OCI-LY1 (cell line): ENCODE results near the gene C17orf114.

Source experiments
- H2AFZ ChIP-seq: fragments of 200-600 bp; sonication (generic), shearing (Covaris generic); 2 replicates; pipeline ENCODE4 v1.6.0; 2014; ENCODE audit warnings: antibody characterized with exemption, mild to moderate bottlenecking, low read length
- H3F3A ChIP-seq: fragments of 200-600 bp; sonication (generic), shearing (Covaris generic); 2 replicates; pipeline ENCODE4 v1.6.0; 2014; ENCODE audit warnings: mild to moderate bottlenecking, antibody characterized with exemption, low read length, moderate library complexity; ENCODE audit not compliant: insufficient read depth
- H3K27ac ChIP-seq: fragments of 200-600 bp; sonication (generic); 2 replicates; pipeline ENCODE4 v1.5.1; 2014; ENCODE audit warnings: low read length, mixed run types, mild to moderate bottlenecking, low read depth; ENCODE audit not compliant: poor library complexity, severe bottlenecking
- H3K27me3 ChIP-seq: fragments of 200-600 bp; sonication (generic); 2 replicates; pipeline ENCODE4 v1.6.0; 2014; ENCODE audit warnings: antibody characterized with exemption, mild to moderate bottlenecking, low read length, moderate library complexity; ENCODE audit not compliant: insufficient read depth
- H3K36me3 ChIP-seq: fragments of 200-600 bp; sonication (generic); 2 replicates; pipeline ENCODE4 v1.6.1; 2014; ENCODE audit warnings: mild to moderate bottlenecking, antibody characterized with exemption, low read length, moderate library complexity, mixed read lengths; ENCODE audit not compliant: insufficient read depth
- H3K4me1 ChIP-seq: fragments of 200-600 bp; sonication (generic); 2 replicates; pipeline ENCODE4 v1.5.1; 2014; ENCODE audit warnings: mild to moderate bottlenecking, low read length, moderate library complexity; ENCODE audit not compliant: insufficient read depth, severe bottlenecking
- H3K4me2 ChIP-seq: fragments of 200-600 bp; sonication (generic), shearing (Covaris generic); 2 replicates; pipeline ENCODE4 v1.6.1; 2014; ENCODE audit warnings: low read length
- H3K4me3 ChIP-seq: fragments of 200-600 bp; sonication (generic); 2 replicates; pipeline ENCODE4 v1.5.1; 2014; ENCODE audit warnings: low read length, low read depth, mild to moderate bottlenecking, mixed read lengths; ENCODE audit not compliant: poor library complexity, severe bottlenecking
- H3K79me2 ChIP-seq: fragments of 200-600 bp; shearing (Covaris generic); 2 replicates; pipeline ENCODE4 v1.6.1; 2016; ENCODE audit warnings: mixed run types, low read length, mixed read lengths; ENCODE audit not compliant: insufficient read depth
- H3K9ac ChIP-seq: fragments of 200-600 bp; sonication (generic), shearing (Covaris generic); 2 replicates; pipeline ENCODE4 v1.6.1; 2014; ENCODE audit warnings: mild to moderate bottlenecking, low read length, mixed read lengths
- H3K9me2 ChIP-seq: fragments of 200-600 bp; sonication (generic), shearing (Covaris generic); 2 replicates; pipeline ENCODE4 v1.6.1; 2014; ENCODE audit warnings: low read depth, mild to moderate bottlenecking, low read length, mixed read lengths
- H3K9me3 ChIP-seq: fragments of 200-600 bp; shearing (Covaris generic); 2 replicates; pipeline ENCODE4 v1.6.1; 2014; ENCODE audit warnings: low read length, mixed read lengths
- H4K20me1 ChIP-seq: fragments of 200-600 bp; sonication (generic), shearing (Covaris generic); 2 replicates; pipeline ENCODE4 v1.6.0; 2016; ENCODE audit warnings: mild to moderate bottlenecking, low read length; ENCODE audit not compliant: insufficient read depth
- EZH2 ChIP-seq: fragments of 200-600 bp; sonication (generic), shearing (Covaris generic); IDR thresholded peaks from 2 replicates; pipeline ENCODE4 v1.8.0; 2017; ENCODE audit warnings: borderline replicate concordance, mixed run types, mild to moderate bottlenecking, antibody characterized with exemption, low read length, moderate library complexity, mixed read lengths
- TF ChIP-seq, protein P1 (sequence below): fragments of 200-600 bp; sonication (generic), shearing (Covaris generic); IDR thresholded peaks from 2 replicates; pipeline ENCODE4 v1.5.1; 2017; ENCODE audit warnings: mild to moderate bottlenecking, antibody characterized with exemption, low read length, moderate library complexity, mixed read lengths

Gene C17orf114

DNA sequence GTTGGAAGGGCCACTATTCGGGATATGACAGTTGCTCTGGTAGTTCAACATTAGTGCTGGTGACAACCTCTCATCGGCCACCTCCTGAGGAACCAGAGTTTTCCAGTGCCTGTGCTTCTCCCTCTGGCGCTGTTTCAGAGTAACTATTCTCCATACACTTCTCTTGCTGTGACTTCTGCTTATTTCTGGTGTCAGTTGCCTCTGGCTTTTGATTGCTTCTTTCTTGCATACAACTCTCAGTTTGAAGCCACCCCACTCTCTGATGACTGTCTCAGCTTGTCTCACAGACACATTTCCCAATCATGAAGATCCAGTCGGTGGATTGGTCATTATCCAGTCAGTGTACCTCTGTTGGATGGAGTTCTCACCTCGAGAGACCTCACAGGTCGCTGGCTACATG is 33.8 kb downstream of the C17orf114 start:
- no peak overlapping the region for H2AFZ ChIP-seq
- TF ChIP-seq, protein P1, sequence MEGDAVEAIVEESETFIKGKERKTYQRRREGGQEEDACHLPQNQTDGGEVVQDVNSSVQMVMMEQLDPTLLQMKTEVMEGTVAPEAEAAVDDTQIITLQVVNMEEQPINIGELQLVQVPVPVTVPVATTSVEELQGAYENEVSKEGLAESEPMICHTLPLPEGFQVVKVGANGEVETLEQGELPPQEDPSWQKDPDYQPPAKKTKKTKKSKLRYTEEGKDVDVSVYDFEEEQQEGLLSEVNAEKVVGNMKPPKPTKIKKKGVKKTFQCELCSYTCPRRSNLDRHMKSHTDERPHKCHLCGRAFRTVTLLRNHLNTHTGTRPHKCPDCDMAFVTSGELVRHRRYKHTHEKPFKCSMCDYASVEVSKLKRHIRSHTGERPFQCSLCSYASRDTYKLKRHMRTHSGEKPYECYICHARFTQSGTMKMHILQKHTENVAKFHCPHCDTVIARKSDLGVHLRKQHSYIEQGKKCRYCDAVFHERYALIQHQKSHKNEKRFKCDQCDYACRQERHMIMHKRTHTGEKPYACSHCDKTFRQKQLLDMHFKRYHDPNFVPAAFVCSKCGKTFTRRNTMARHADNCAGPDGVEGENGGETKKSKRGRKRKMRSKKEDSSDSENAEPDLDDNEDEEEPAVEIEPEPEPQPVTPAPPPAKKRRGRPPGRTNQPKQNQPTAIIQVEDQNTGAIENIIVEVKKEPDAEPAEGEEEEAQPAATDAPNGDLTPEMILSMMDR = no peak
- no peak for TF ChIP-seq EZH2
- no peaks in the 10 kb centered on the region for H3K4me1 ChIP-seq

DNA sequence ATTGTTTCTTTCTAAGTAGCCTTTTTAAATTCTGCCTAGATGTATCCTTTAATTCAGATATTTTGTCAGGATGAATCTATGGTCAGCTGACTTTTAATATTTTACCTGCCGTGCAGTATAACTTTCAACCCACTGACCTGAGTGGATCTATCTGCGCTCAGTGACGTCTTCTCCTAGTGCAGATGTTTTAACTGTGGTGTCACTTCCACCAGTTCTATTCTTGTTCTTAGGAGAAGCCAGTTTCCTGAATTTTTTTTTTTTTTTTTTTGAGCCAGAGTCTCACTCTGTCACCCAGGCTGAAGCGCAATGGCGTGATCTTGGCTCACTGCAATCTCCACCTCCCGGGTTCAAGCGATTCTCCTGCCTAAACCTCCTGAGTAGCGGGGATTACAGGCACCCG is 35.4 kb downstream of the C17orf114 start:
- Histone ChIP-seq H3K36me3 (no peaks in the 10 kb centered on the region), H3K79me2 (no peaks in the 10 kb centered on the region), H3K9me3 (no peaks in the 10 kb centered on the region), H3K9me2 (no peaks in the 10 kb centered on the region), H4K20me1 (no peaks in the 10 kb centered on the region), H2AFZ (no peak overlapping the region), H3K4me1 (no peaks in the 10 kb centered on the region), H3K4me3 (no peak overlapping the region), H3K27me3 (peaks cover 8% of the 10 kb centered on the region; the same call in 1 of the 2 replicates), H3K4me2 (no peak overlapping the region), H3K9ac (no peak overlapping the region), H3K27ac (no peak overlapping the region), H3F3A (no peaks in the 10 kb centered on the region)
- no peak for TF ChIP-seq EZH2
- TF ChIP-seq, protein P1 = no peak

More for the DNA sequence above, 33.8 kb downstream of the C17orf114 start:
- Histone ChIP-seq H3K27ac (no peak overlapping the region), H3K4me3 (no peak overlapping the region), H3K36me3 (no peaks in the 10 kb centered on the region), H4K20me1 (no peaks in the 10 kb centered on the region), H3F3A (no peaks in the 10 kb centered on the region), H3K4me2 (no peak overlapping the region), H3K9me3 (no peaks in the 10 kb centered on the region), H3K79me2 (no peaks in the 10 kb centered on the region), H3K9me2 (no peaks in the 10 kb centered on the region), H3K27me3 (peaks cover 16% of the 10 kb centered on the region; the same call in 1 of the 2 replicates), H3K9ac (no peak overlapping the region)

DNA sequence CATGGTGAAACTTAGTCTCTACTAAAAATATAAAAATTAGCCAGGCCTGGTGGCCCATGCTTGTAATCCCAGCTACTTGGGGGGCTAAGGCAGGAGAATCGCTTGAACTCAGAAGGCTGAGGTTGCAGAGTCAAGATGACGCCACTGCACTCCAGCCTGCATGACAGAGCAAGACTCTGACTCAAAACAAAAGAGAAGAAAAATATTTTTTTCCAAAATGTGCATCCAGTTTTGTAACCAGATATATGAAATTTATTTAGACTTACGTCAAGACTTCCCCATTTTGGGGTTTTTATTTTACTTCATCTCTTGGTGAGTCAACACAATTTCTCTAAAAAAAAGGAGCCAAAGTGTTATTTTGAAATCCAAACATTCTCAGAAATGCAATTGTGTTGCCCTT is 35.9 kb downstream of the C17orf114 start:
- Histone ChIP-seq H3K4me3 (no peak overlapping the region), H2AFZ (no peak overlapping the region), H3K27me3 (peaks cover 7% of the 10 kb centered on the region; the same call in 1 of the 2 replicates), H3K36me3 (no peaks in the 10 kb centered on the region), H3K9ac (no peak overlapping the region), H3K4me2 (no peak overlapping the region), H4K20me1 (no peaks in the 10 kb centered on the region), H3F3A (no peaks in the 10 kb centered on the region), H3K79me2 (no peaks in the 10 kb centered on the region), H3K9me3 (no peaks in the 10 kb centered on the region), H3K4me1 (no peaks in the 10 kb centered on the region), H3K27ac (no peak overlapping the region), H3K9me2 (no peaks in the 10 kb centered on the region)
- no peak for TF ChIP-seq EZH2
- TF ChIP-seq, protein P1 = no peak
